ENCODE data around the gene PLCB4.

DNA sequence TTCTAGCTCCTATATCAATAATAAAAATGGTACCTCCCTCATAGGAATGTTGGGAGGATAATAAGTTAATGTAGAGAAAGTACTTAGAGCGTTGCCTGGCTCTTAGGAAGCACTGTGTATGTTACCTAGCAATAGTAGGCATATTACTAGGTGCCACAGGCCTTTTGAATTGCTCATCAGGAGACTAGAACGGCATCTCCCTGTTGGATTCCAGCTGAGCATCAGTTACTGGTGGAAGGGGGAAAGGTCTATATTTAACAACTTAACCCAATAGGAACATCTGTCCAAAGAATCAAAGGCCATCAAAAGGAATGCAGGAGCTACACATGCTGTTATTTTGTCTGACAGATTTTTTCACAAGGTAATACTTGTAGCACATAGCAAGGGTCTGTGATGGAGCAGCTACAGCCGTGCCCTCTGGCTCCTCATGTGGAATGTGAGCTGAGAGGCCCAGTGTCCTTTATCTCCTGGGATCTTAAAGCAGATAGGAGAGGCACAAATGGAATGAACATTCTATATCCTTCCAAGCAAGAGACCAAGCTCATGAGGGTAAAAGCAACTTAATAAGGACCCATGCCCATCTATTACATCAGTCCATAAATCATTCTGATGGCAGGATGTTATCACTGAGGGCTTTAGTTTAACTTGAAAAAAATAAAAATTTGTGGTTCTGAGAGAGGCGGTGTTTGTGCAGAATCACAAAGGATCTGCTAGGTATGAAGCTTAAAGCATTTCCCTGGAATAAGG, 260.6 kb downstream of the PLCB4 start:
- TF ChIP-seq, protein P1, sequence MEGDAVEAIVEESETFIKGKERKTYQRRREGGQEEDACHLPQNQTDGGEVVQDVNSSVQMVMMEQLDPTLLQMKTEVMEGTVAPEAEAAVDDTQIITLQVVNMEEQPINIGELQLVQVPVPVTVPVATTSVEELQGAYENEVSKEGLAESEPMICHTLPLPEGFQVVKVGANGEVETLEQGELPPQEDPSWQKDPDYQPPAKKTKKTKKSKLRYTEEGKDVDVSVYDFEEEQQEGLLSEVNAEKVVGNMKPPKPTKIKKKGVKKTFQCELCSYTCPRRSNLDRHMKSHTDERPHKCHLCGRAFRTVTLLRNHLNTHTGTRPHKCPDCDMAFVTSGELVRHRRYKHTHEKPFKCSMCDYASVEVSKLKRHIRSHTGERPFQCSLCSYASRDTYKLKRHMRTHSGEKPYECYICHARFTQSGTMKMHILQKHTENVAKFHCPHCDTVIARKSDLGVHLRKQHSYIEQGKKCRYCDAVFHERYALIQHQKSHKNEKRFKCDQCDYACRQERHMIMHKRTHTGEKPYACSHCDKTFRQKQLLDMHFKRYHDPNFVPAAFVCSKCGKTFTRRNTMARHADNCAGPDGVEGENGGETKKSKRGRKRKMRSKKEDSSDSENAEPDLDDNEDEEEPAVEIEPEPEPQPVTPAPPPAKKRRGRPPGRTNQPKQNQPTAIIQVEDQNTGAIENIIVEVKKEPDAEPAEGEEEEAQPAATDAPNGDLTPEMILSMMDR (IDR thresholded peaks at IDR 0.05): no peak
- no peak for TF ChIP-seq POLR2A (IDR thresholded peaks at IDR 0.05)
